HL-60 (cell line): ENCODE results near the gene LAMA2.

Experiments
- DNase-seq, 2 experiments: peaks; one replicate each; pipeline ENCODE4 v3.0.0-alpha.2; 2010 to 2020; ENCODE audit warnings: low read depth in 1 of 2, low spot score in 1 of 2
- H3K27ac ChIP-seq: fragments of 250-450 bp; sonication (Bioruptor Pico); replicated peaks from 2 replicates; pipeline ENCODE4 v1.5.1; 2020; ENCODE audit warnings: mild to moderate bottlenecking, moderate library complexity
- H3K27me3 ChIP-seq: fragments of 250-450 bp; sonication (Bioruptor Pico); 2 replicates; pipeline ENCODE4 v1.5.1; 2021; ENCODE audit warnings: mild to moderate bottlenecking, moderate library complexity; ENCODE audit not compliant: insufficient read depth, poor library complexity, severe bottlenecking
- H3K4me3 ChIP-seq: replicated peaks from 2 replicates; pipeline ENCODE4 v1.5.1; 2011; ENCODE audit warnings: mild to moderate bottlenecking, control low read depth, low read length; ENCODE audit not compliant: insufficient read depth
- GABPA ChIP-seq: IDR thresholded peaks from 2 replicates; pipeline ENCODE4 v1.6.1; 2012; ENCODE audit warnings: low read depth
- POLR2AphosphoS5 ChIP-seq: IDR thresholded peaks from 2 replicates; pipeline ENCODE4 v1.6.1; 2012; ENCODE audit warnings: low read depth
- SPI1 ChIP-seq: IDR thresholded peaks from 2 replicates; pipeline ENCODE4 v1.6.1; 2012; ENCODE audit warnings: low read depth, mild to moderate bottlenecking, borderline replicate concordance
- TF ChIP-seq, protein P1 (sequence below): IDR thresholded peaks from 2 replicates; pipeline ENCODE4 v1.6.1; 2012; ENCODE audit warnings: low read depth; ENCODE audit not compliant: insufficient replicate concordance
- TF ChIP-seq, protein P2 (sequence below): IDR thresholded peaks from one replicate; pipeline ENCODE4 v1.5.1; 2011; ENCODE audit warnings: low read length, control low read depth, inconsistent platforms; ENCODE audit not compliant: insufficient read depth

The LAMA2 gene

DNA sequence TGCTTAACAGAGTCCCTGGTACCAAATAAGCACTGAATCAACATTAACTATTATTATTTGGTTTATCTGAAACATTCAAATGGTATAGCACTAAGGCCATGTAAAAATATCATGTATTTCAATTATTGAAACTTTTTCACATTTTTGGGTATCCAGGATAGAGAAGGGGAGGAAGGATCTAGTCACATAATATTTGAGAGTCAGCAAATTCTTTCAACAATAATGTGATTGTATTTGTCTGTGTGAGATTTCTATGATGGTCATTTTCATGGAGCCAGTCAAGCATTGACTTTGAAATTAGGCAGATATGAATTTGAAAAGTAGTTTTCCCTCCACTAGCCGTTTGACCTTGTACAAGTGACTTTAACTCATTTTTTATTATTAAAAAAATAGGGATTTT lies 67.9 kb downstream of the LAMA2 start:
- TF ChIP-seq SPI1 = no peak
- TF ChIP-seq, protein P1, sequence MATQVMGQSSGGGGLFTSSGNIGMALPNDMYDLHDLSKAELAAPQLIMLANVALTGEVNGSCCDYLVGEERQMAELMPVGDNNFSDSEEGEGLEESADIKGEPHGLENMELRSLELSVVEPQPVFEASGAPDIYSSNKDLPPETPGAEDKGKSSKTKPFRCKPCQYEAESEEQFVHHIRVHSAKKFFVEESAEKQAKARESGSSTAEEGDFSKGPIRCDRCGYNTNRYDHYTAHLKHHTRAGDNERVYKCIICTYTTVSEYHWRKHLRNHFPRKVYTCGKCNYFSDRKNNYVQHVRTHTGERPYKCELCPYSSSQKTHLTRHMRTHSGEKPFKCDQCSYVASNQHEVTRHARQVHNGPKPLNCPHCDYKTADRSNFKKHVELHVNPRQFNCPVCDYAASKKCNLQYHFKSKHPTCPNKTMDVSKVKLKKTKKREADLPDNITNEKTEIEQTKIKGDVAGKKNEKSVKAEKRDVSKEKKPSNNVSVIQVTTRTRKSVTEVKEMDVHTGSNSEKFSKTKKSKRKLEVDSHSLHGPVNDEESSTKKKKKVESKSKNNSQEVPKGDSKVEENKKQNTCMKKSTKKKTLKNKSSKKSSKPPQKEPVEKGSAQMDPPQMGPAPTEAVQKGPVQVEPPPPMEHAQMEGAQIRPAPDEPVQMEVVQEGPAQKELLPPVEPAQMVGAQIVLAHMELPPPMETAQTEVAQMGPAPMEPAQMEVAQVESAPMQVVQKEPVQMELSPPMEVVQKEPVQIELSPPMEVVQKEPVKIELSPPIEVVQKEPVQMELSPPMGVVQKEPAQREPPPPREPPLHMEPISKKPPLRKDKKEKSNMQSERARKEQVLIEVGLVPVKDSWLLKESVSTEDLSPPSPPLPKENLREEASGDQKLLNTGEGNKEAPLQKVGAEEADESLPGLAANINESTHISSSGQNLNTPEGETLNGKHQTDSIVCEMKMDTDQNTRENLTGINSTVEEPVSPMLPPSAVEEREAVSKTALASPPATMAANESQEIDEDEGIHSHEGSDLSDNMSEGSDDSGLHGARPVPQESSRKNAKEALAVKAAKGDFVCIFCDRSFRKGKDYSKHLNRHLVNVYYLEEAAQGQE = no peak
- H3K27ac ChIP-seq = no peak overlapping the region
- no peaks in the 10 kb centered on the region for H3K27me3 ChIP-seq
- no peak overlapping the region for H3K4me3 ChIP-seq
- no peak for DNase-seq

DNA sequence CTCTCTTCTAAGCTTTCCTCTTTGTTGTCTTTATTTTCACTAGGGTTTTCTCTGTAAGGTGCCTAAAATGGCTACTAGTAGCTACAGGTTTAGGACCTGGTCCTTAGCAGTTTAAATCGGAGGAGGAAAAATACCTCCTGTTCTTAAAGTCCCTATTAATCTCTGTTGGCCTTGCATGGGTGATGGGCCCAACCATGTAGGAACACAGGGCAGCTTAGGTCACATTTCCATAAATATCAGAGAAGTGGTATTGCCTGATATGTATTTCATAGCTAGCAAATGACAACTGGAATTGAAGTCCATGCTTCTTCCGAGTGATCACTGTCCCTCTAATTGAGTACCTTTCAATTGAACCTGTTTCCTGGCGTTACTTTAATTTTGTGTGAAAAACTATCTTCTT lies 70.0 kb downstream of the LAMA2 start:
- no peak overlapping the region for H3K4me3 ChIP-seq
- DNase-seq = no peak
- H3K27ac ChIP-seq = no peak overlapping the region
- no peaks in the 10 kb centered on the region for H3K27me3 ChIP-seq
- TF ChIP-seq SPI1 = no peak
- TF ChIP-seq, protein P2, sequence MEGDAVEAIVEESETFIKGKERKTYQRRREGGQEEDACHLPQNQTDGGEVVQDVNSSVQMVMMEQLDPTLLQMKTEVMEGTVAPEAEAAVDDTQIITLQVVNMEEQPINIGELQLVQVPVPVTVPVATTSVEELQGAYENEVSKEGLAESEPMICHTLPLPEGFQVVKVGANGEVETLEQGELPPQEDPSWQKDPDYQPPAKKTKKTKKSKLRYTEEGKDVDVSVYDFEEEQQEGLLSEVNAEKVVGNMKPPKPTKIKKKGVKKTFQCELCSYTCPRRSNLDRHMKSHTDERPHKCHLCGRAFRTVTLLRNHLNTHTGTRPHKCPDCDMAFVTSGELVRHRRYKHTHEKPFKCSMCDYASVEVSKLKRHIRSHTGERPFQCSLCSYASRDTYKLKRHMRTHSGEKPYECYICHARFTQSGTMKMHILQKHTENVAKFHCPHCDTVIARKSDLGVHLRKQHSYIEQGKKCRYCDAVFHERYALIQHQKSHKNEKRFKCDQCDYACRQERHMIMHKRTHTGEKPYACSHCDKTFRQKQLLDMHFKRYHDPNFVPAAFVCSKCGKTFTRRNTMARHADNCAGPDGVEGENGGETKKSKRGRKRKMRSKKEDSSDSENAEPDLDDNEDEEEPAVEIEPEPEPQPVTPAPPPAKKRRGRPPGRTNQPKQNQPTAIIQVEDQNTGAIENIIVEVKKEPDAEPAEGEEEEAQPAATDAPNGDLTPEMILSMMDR = no peak
- no peak for TF ChIP-seq POLR2AphosphoS5
- TF ChIP-seq GABPA = no peak
- TF ChIP-seq, protein P1 = no peak

DNA sequence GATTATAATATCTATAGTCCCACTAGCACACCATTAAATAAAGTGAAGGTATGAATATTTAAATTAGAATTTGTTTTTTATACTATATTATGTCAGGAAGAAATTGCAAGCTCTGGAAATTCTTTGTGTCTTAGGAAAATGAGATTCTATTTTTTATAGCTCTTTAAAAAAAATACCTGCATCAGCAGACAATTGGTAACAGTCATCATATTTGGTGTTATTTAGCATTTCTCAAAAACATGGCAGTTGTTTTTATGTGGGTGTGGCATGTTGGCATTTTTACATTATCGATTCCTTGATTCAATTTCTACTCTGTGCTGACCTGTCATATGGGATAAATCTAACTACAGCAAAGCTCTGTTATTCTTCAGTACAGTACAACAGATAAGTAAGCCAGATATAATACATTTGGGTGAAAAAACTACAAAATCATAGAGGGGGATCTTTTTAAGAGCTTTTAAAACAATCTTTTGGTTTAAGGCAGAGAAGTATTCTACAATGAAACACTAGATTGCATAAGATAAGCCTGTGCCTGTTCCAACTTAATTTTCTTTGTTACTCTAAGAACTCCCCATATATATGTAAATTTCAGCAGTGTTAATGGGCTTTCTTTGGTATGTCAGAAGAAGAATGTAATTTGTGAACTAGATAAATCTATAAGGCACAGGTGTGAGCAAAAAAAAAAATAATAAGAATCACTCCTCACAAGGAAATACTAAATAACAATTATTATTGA lies 71.5 kb downstream of the LAMA2 start:
- TF ChIP-seq SPI1 (no peak), POLR2AphosphoS5 (no peak), GABPA (no peak)
- TF ChIP-seq, protein P1 = no peak
- TF ChIP-seq, protein P2 = no peak
- no peak for DNase-seq
- no peaks in the 10 kb centered on the region for H3K27me3 ChIP-seq
- no peak overlapping the region for H3K27ac ChIP-seq
- H3K4me3 ChIP-seq = no peak overlapping the region
